Astrocyte (in vitro differentiated cells and primary cell): ENCODE measurements around the gene ZNF430. TPM values are rescaled to one million over a fixed set of nuclear protein-coding genes. Genes with fewer than 3 reads are reported as not detected.

Source experiments
- DNase-seq: peaks from one replicate; pipeline ENCODE4 v3.0.0-alpha.2; 2010; ENCODE audit warnings: low read depth
- FAIRE-seq: peaks from 2 replicates; lab custom pipeline; 2011; peaks lifted over from hg19 to GRCh38; lab: Jason Lieb, UNC
- H2AFZ ChIP-seq: 2 replicates; pipeline ENCODE4 v1.6.0; 2012; ENCODE audit warnings: low read depth, low read length, inconsistent platforms
- H3K27ac ChIP-seq: 2 replicates; pipeline ENCODE4 v1.5.1; 2011; ENCODE audit warnings: low read depth, low read length, inconsistent platforms
- H3K27me3 ChIP-seq: 2 replicates; pipeline ENCODE4 v1.6.0; 2011; ENCODE audit warnings: low read length, inconsistent platforms; ENCODE audit not compliant: insufficient read depth
- H3K36me3 ChIP-seq: 2 replicates; pipeline ENCODE4 v1.5.1; 2011; ENCODE audit warnings: low read length, inconsistent platforms; ENCODE audit not compliant: insufficient read depth
- H3K4me1 ChIP-seq: 2 replicates; pipeline ENCODE4 v1.5.1; 2011; ENCODE audit warnings: low read length, inconsistent platforms; ENCODE audit not compliant: insufficient read depth
- H3K4me2 ChIP-seq: 2 replicates; pipeline ENCODE4 v1.6.0; 2012; ENCODE audit warnings: low read length, inconsistent platforms
- H3K4me3 ChIP-seq: 2 replicates; pipeline ENCODE4 v1.5.1; 2011; ENCODE audit warnings: low read depth, mild to moderate bottlenecking, low read length, inconsistent platforms; ENCODE audit not compliant: insufficient read depth
- H3K79me2 ChIP-seq: 2 replicates; pipeline ENCODE4 v1.6.0; 2012; ENCODE audit warnings: mild to moderate bottlenecking, low read length, inconsistent platforms; ENCODE audit not compliant: insufficient read depth
- H3K9ac ChIP-seq: 2 replicates; pipeline ENCODE4 v1.6.0; 2012; ENCODE audit warnings: mild to moderate bottlenecking, low read length, inconsistent platforms
- H3K9me3 ChIP-seq: 2 replicates; pipeline ENCODE4 v1.5.1; 2012; ENCODE audit warnings: low read depth, mild to moderate bottlenecking, low read length, inconsistent platforms; ENCODE audit not compliant: insufficient read depth
- H4K20me1 ChIP-seq: 2 replicates; pipeline ENCODE4 v1.6.0; 2012; ENCODE audit warnings: low read length, inconsistent platforms; ENCODE audit not compliant: insufficient read depth
- H3K27ac Mint-ChIP-seq: one replicate; pipeline ENCODE4 v1.8.0; 2021; ENCODE audit warnings: mild to moderate bottlenecking, mixed read lengths; ENCODE audit not compliant: unreplicated experiment
- H3K27me3 Mint-ChIP-seq: one replicate; pipeline ENCODE4 v1.8.0; 2021; ENCODE audit warnings: low read depth, mixed read lengths; ENCODE audit not compliant: unreplicated experiment
- H3K36me3 Mint-ChIP-seq: one replicate; pipeline ENCODE4 v1.8.0; 2021; ENCODE audit warnings: low read depth, mixed read lengths; ENCODE audit not compliant: unreplicated experiment
- H3K4me1 Mint-ChIP-seq: one replicate; pipeline ENCODE4 v1.8.0; 2021; ENCODE audit warnings: low read depth, mixed read lengths; ENCODE audit not compliant: unreplicated experiment
- H3K4me3 Mint-ChIP-seq: one replicate; pipeline ENCODE4 v1.8.0; 2021; ENCODE audit warnings: mild to moderate bottlenecking, moderate library complexity, mixed read lengths; ENCODE audit not compliant: unreplicated experiment
- H3K9me3 Mint-ChIP-seq: one replicate; pipeline ENCODE4 v1.8.0; 2021; ENCODE audit warnings: mild to moderate bottlenecking, mixed read lengths; ENCODE audit not compliant: unreplicated experiment
- CTCF ChIP-seq: IDR thresholded peaks from 2 replicates; pipeline ENCODE4 v1.5.1; 2011; ENCODE audit warnings: low read depth, mild to moderate bottlenecking, inconsistent platforms, low read length, moderate library complexity; ENCODE audit not compliant: insufficient read depth
- EZH2 ChIP-seq: IDR thresholded peaks from 2 replicates; pipeline ENCODE4 v1.6.1; 2012; ENCODE audit warnings: mild to moderate bottlenecking, low read length, inconsistent platforms; ENCODE audit not compliant: insufficient read depth
- total RNA-seq: library from RNA; stranded (reverse); gene quantifications from 2 replicates; pipeline ENCODE4 v1.2.1, GENCODE V29; 2021

The ZNF430 gene
- total RNA-seq, 1 donor from 2014 or later = 15.4 TPM

- H3K9ac ChIP-seq = no peak overlapping the region
- H2AFZ ChIP-seq = no peak overlapping the region
- H3K27ac ChIP-seq = no peak overlapping the region
- H3K4me1 Mint-ChIP-seq = no peaks in the 10 kb centered on the region
- H3K4me3 ChIP-seq = no peak overlapping the region
- DNase-seq = no peak
- H3K27me3 Mint-ChIP-seq = no peaks in the 10 kb centered on the region
- no peaks in the 10 kb centered on the region for H3K9me3 ChIP-seq
- H3K36me3 Mint-ChIP-seq = peaks cover 45% of the 10 kb centered on the region
- no peak overlapping the region for H3K27ac Mint-ChIP-seq
- H3K4me3 Mint-ChIP-seq = no peak overlapping the region
- no peaks in the 10 kb centered on the region for H3K27me3 ChIP-seq
- peaks cover 22% of the 10 kb centered on the region for H3K9me3 Mint-ChIP-seq
- H3K36me3 ChIP-seq = peaks cover 6% of the 10 kb centered on the region
- FAIRE-seq = no peak
- H4K20me1 ChIP-seq = peaks cover 13% of the 10 kb centered on the region
- H3K4me2 ChIP-seq = no peak overlapping the region
- no peaks in the 10 kb centered on the region for H3K4me1 ChIP-seq
- no peak for TF ChIP-seq EZH2
- no peak for TF ChIP-seq CTCF
- peaks cover 56% of the 10 kb centered on the region for H3K79me2 ChIP-seq
Measured at GRCh38 chr19:21045028-21045427, 24.6 kb downstream of the ZNF430 start.

GRCh38 chr19:21046489-21046888 is 26.0 kb downstream of the ZNF430 start:
- H3K9ac ChIP-seq = no peak overlapping the region
- peaks cover 55% of the 10 kb centered on the region for H3K79me2 ChIP-seq
- peaks cover 44% of the 10 kb centered on the region for H3K36me3 Mint-ChIP-seq
- H3K4me1 Mint-ChIP-seq = no peaks in the 10 kb centered on the region
- H3K27me3 Mint-ChIP-seq = no peaks in the 10 kb centered on the region
- H3K27ac ChIP-seq = no peak overlapping the region
- no peaks in the 10 kb centered on the region for H3K4me1 ChIP-seq
- no peak overlapping the region for H2AFZ ChIP-seq
- H3K27me3 ChIP-seq = no peaks in the 10 kb centered on the region
- H3K36me3 ChIP-seq = peaks cover 2% of the 10 kb centered on the region
- H3K9me3 ChIP-seq = no peaks in the 10 kb centered on the region
- no peak overlapping the region for H3K4me2 ChIP-seq
- H3K4me3 Mint-ChIP-seq = no peak overlapping the region
- H3K27ac Mint-ChIP-seq = no peak overlapping the region
- FAIRE-seq (peak; percentile 29), DNase-seq (no peak)
- no peak for TF ChIP-seq CTCF
- no peak for TF ChIP-seq EZH2
- H3K4me3 ChIP-seq = no peak overlapping the region
- H4K20me1 ChIP-seq = peaks cover 13% of the 10 kb centered on the region
- peaks cover 22% of the 10 kb centered on the region for H3K9me3 Mint-ChIP-seq

GRCh38 chr19:21047716-21048115 is 27.3 kb downstream of the ZNF430 start:
- Histone ChIP-seq H3K9me3 (no peaks in the 10 kb centered on the region), H3K79me2 (peaks cover 50% of the 10 kb centered on the region), H3K27me3 (no peaks in the 10 kb centered on the region), H3K4me2 (no peak overlapping the region), H2AFZ (no peak overlapping the region), H3K27ac (no peak overlapping the region), H3K9ac (no peak overlapping the region), H4K20me1 (peaks cover 13% of the 10 kb centered on the region), H3K4me1 (no peaks in the 10 kb centered on the region), H3K36me3 (peaks cover 2% of the 10 kb centered on the region), H3K4me3 (no peak overlapping the region)
- Mint-ChIP-seq H3K36me3 (peaks cover 46% of the 10 kb centered on the region), H3K4me1 (no peaks in the 10 kb centered on the region), H3K27ac (no peak overlapping the region), H3K4me3 (no peak overlapping the region), H3K27me3 (no peaks in the 10 kb centered on the region), H3K9me3 (peaks cover 22% of the 10 kb centered on the region)
- FAIRE-seq (no peak), DNase-seq (no peak)
- TF ChIP-seq EZH2 = no peak
- no peak for TF ChIP-seq CTCF
